Stimulated activated CD8-positive, alpha-beta memory T cell treated with anti-CD3 and anti-CD28 coated beads, Interleukin-4, amount 100 ng/mL, for 1 hour (primary cell): ENCODE results near the gene ACLY.
"Not testable (repeated sequence)": the region's sequence is repeated elsewhere in the genome, so short reads cannot be mapped to it uniquely, and the experiment has no call there.

Experiments used
- DNase-seq, 2 donors: peaks; one replicate each; pipeline ENCODE4 v3.0.0-alpha.2; 2020; ENCODE audit warnings: low read depth in 2 of 2, low spot score in 1 of 2

ACLY gene

DNA sequence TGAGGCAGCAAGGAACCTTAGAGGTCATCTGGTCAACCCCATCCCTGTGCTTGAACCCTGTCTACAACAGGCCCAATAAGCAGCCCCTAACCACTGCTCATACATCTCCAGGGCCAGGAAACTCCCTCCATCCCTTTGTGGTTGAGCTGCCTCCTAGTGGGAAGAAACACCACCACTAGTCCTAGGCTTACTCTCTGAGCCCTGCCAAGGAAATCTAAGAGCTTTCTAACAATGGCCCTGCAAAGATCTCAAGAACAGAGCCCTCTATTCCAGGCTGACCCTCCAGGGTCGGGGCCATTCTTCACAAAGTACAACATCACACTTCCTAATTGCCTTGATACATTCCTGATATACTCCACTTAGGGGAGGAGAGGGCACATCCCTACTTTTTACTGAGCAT, 5.8 kb downstream of the ACLY start:
- DNase-seq: no peak

- DNase-seq: no peak
These were observed 7.9 kb downstream of the ACLY start for GRCh38 chr17:41910701-41911391.

GRCh38 chr17:41909088-41909487, 9.7 kb downstream of the ACLY start:
- DNase-seq: no peak

DNA sequence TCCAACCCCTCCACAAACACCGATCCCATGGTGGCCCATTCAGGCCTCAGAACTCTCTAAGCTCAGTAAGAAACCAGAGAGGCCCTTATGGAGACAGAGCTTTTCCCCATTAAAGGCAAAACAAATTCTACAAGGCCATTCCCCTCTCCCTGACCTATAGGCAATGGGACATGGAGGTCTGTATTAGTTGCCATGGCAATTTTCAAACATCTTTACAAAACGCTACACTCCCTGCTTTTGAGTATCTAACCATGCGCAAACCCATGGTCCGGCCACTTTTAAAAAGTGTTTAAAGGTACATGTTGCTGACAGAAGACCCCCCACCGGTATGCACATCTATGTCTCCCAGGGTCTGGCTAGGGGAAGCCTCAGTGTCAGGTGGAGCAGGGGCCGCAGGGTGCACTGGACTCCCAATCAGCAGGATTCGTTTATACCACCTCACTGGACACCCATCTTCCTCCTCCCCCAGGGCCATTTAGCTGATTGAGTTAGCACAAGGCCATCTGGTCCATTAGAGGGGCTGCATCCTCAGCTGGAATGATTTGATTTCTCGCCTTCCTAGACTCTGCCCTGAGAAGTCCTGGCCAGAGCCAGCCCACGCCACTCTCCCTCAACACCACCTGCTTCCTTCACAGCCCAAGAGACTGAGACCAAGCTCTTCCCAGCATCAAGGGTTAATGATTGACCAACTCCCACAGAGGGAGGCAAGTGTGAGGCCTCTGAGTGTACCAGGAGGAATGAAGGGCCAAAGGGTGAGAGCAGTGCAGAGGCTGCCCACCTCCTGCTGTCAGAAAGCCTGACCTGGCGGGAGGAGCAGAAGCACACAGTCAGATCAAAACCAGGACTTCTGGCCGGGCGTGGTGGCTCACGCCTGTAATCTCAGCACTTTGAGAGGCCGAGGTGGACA, 10.9 kb downstream of the ACLY start:
- no peak for DNase-seq

DNA sequence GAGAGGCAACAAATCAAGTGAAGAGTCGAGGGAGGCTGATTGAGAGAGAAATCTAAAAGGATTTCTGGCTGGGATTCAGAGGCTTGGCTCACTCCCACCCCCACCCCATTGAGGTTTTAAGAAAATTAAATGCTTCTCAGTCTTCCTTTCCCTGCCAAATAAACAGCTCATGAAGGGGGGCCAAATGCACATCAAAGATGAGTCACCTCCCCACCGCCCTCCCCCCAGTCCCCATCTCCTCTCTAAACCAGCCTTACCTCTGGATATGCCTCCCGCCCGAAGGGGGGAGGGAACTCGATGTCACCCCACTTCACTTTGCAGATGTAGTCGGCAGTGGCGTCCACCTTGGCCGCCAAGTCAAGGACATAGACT, 11.6 kb downstream of the ACLY start:
- DNase-seq: no peak

DNA sequence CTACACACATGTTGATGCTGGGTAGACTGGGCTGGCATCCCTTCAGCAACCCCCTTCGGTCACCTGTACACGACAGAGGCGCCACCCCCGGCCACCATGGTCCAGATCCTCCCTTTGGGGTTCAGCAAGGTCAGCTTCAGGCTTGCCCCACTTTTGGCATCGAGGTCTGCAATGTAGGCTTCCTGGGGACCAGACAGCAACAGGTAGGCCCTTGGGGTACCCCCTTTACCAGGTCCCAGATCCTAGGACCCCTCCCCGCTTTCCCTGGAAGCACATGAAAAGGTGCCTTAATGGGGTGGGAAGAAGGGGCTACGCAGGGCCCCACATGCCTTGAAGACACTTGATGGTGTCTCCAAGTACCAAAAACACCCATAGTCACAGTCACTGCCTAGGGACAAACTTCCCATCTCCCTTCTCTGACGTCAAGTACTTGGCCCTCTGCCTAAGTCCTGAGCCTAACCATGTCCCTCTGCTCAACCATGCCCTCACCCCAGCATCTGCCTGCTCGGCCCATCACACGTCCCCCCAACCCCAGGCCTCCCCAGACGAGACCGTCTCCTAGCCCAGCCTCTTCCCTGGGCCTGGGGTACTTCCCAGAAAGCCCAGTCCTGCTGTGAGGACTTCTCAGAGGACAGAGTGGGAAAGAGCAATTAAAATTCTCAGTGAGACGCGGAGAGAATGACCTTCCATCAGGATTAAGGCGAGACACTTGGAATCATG, 12.1 kb downstream of the ACLY start:
- no peak for DNase-seq

DNA sequence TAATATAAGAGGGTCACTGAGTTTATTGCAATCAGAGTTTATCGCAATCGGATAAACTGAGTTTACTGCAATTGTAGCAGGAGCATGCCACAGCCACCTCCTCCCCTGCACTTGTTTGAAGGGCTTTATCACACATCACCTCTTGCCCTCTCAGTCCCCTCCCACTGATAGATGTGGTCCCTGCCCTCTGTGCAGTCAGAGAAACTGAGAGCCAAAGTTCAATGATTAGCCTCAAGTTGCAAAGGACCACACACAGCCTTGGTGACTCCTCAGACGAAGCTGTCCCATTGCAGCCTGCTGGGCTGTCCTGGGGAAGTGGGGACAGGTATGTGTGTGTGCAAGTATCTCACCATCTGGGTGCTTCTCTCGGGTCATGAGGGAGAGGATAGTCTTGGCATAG, 13.6 kb downstream of the ACLY start:
- DNase-seq: no peak

DNA sequence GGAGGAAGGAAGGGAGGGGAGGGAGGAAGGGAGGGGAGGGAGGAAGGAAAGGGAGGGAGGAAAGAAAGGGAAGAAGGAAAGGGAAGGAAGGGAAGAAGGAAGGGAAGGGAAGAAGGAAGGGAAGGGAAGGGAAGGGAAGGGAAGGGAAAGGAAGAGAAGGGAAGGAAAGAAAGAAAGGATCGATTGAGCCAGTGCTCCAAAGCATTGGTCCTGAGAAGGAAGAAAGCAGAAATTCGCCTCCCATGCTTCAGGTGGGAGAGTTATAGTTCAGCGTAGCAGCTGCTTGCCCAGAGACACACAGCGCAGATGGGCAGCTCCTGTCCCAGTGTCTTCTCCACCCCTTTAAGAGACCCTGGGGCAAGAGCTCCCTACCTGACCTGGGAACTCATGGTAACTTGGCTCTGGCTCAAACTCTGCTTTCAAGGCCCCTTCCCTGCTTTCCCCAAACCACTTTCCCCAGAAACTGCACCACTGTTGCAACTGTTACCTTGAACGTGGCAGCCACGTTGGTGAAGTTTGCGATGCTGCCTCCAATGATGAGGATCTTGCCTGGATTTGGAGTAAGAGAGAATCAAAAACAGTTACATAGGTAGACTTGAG, 14.4 kb downstream of the ACLY start:
- DNase-seq: no peak

DNA sequence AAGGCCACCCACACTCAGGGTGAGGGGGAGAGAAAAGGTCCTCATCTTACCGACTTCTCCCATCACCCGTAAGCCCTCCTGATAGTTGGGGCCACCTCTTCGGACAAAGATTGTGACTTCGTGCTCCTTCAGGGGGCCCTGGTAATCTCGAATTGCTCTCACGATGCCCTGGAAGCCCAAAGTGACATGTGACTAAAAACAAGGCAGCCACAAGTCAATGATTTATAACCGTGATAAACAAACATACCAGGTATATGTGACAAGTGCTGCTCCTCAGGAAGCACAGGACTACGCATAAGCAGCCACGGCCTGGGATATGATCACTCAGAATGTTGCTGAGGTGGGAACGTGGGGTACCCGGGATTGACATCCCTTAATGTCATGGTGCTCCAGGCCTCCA, 17.1 kb downstream of the ACLY start:
- DNase-seq: no peak

GRCh38 chr17:41896726-41897125, 22.0 kb downstream of the ACLY start:
- DNase-seq: no peak

DNA sequence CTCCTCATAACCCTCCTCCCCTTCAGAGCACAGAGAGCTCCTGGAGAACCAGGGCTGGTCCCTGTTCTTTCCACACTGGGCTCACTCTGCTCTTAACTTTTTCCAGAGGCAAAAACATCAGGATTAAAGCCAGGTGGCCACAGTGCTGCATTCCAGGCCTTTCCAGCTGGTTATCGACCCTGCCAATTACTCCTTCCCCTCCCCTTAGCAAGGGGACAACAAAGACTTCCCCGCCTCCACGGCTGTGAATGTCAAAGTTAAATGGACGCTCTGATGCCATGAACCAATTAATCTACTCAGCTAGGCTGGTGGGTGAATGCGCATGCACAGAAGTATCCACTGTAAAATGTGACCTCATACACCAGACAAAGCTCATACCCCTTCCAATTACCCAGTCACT, 23.1 kb downstream of the ACLY start:
- DNase-seq: no peak

DNA sequence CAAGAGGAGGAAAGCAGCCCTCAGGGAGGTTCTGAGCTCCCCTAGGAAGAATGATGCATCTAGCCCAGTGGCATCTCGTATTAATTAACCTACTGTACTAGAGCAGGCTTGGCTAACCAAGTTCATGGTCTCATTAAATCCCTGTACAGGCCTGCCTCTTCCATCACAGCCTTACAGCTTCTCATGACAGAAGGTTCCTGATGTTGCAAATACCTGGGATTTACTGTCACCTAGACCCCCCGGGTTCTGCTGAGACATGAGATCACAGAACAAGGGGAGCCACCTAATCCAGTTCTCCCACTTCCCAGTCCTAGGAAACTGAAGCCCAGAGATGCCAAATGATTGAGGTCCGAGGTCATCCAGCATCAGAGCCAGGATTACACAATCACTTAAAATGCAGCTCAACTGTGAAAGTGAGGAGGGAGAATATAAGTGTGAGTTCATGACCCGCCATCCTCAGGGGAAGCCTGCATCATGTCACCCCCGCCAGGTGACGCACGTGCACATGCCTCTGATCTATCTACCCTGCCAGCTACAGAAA, 23.9 kb downstream of the ACLY start:
- DNase-seq: no peak

GRCh38 chr17:41893384-41893783, 25.4 kb downstream of the ACLY start:
- DNase-seq: no peak

- DNase-seq: no peak
These were observed 26.8 kb downstream of the ACLY start for GRCh38 chr17:41892021-41892376.

DNA sequence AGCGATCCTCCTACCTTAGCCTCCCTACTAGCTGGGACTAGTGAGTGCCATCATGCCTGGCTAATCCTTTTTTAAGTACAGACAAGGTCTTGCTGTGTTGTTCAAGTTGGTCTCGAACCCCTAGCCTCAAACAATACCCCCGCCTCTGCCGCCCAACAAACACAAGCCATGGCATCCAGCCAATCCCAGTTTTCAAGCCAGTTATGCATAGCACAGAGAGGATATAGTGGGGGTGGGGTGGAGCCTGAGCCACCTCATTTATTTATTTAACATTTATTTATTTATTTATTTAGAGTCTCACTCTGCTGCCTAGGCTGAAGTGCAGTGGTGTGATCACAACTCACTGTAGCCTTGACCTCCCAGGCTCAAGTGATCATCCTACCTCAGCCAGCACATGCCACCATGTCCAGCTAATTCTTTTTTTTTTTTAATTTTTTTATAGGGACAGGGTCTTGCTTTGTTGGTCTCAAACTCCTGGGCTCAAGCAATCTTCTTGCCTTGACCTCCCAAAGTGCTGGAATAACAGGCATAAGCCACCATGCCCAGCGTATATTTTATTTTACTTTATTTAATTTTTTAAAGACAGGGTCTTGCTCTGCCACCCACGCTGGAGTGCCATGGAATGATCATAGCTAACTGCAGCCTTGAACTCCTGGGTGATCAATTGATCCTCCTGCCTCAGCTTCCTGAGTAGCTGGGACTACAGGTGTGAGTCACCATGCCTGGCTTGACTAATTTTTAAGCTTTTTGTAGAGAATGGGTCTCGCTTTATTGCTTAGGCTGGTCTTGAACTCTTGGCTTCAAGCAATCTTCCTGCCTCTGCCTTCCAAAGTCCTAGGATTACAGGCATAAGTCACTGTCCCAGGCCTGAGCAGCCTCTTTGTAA, 27.4 kb downstream of the ACLY start:
- no peak for DNase-seq

GRCh38 chr17:41888332-41888965, 30.3 kb downstream of the ACLY start:
- DNase-seq: no peak

- DNase-seq: no peak
These were observed 33.0 kb downstream of the ACLY start for GRCh38 chr17:41885733-41886132.

DNA sequence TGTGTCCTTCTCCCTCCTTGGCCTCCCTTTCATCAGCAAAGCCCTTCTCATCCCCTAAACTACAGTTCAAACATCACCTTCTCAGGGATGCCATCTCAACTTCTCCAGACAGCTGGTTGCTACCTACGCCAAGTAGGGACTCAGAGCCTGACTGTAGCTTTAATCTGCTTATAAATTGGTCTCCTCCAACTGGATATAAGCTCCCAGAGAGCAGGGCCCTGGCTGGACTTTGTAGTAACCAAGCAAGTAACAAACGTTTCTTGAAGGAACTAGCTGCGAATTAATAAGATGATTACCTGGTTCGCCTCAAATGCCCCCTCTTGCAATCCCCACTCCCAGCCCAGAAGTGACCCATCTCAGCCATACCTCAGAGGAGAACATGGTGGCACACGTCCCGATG, 36.0 kb downstream of the ACLY start:
- DNase-seq: no peak

DNA sequence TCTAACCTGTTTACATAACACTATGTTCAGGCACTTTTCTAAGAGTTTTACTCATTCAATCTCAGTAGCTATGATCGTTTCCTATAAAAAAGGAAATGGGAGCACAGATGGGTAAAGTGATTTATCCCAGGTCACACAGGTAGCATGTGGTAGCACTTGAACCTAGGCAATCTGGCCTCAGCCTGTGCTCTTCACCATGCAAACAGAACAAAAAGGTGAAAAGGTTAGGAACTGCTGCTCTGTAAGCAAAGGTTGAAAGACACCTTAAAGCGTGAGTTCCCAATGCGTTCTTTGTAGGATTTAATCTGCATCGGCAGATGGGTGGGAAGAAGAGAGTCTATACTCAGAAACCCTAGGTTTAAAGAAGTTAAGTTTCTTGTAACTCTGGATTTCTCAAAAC, 38.6 kb downstream of the ACLY start:
- no peak for DNase-seq

- not testable (repeated sequence) for DNase-seq
These were observed 44.5 kb downstream of the ACLY start for GRCh38 chr17:41874293-41874670.
